ENCODE measurements around the gene RPL28.
"Not testable (repeated sequence)": the region's sequence is repeated elsewhere in the genome, so short reads cannot be mapped to it uniquely, and the experiment has no call there.

The RPL28 gene

DNA sequence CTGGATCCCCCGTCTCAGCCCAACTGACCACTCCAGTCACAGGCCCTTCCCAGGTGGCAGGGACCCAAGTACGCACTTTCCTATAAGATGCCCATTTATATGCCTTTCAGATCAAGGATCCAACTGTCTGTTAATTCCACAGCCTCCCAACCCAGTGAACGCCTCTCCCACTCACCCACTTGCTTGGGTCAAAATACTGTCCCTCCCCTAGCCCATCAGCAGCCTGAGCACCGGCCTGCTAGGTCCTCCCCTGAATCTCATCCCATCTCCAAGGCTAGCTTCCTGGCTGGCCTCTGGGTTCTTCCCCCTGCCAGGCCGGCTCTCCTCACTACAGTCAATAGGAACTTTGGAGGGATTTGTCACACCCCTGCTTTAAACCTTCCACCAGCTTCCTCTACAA is 19.9 kb downstream of the RPL28 start:
- Histone ChIP-seq H3K9ac (ENCODE audit: low read depth, low read length) (no peak overlapping the region), H3K4me1 (ENCODE audit: control insufficient read depth, insufficient read depth, low read length) (peaks cover 12% of the 10 kb centered on the region), H3K27me3 (ENCODE audit: control insufficient read depth, insufficient read depth, low read length) (no peaks in the 10 kb centered on the region), H3K4me3 (ENCODE audit: low read depth, low read length) (peak overlapping the region; percentile 89), H3K9me3 (ENCODE audit: control insufficient read depth, insufficient read depth, low read length) (no peaks in the 10 kb centered on the region), H3K27ac (ENCODE audit: low read depth, low read length) (no peak overlapping the region), H3K36me3 (ENCODE audit: control insufficient read depth, insufficient read depth, low read length) (peaks cover 55% of the 10 kb centered on the region)

DNA sequence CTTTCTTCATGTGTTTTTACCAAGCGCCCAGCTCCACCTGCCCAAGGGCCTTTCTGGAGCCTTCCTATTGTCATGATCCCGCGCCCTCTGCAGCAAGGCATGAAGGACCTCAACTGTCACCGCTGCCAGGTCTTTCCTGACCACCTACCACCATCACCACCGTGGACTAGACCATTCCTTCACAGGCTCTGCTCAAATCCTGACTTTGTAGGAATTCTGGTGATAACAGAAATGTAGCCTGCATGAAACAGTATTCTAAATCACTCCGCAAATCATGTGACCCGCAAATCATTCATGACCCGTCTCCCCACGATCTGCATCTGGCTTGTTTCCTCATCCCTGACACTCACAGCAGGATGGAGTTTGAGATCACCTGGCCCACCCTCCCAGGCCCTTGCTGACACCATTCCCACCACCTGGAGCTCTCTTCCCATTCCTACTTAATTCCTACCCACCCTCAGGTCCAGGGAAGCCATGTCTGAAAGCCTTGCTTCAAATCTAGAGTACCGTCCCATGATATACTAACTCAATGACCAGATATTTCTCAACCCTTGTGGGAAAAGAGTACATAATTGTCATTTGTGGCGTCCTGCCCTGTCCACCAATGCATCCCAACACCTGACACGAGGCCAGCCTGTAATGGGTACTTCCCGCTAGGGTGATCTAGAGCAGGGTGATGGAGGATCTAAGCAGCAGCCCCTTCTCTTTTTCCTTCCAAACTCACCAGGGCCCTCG is 20.5 kb downstream of the RPL28 start:
- peaks cover 12% of the 10 kb centered on the region for H3K4me1 ChIP-seq (ENCODE audit: control insufficient read depth, insufficient read depth, low read length)
- H3K27ac ChIP-seq (ENCODE audit: low read depth, low read length) = no peak overlapping the region
- peaks cover 49% of the 10 kb centered on the region for H3K36me3 ChIP-seq (ENCODE audit: control insufficient read depth, insufficient read depth, low read length)
- no peaks in the 10 kb centered on the region for H3K27me3 ChIP-seq (ENCODE audit: control insufficient read depth, insufficient read depth, low read length)
- H3K9ac ChIP-seq (ENCODE audit: low read depth, low read length) = no peak overlapping the region
- H3K4me3 ChIP-seq (ENCODE audit: low read depth, low read length) = peak overlapping the region; percentile 89
- no peaks in the 10 kb centered on the region for H3K9me3 ChIP-seq (ENCODE audit: control insufficient read depth, insufficient read depth, low read length)

DNA sequence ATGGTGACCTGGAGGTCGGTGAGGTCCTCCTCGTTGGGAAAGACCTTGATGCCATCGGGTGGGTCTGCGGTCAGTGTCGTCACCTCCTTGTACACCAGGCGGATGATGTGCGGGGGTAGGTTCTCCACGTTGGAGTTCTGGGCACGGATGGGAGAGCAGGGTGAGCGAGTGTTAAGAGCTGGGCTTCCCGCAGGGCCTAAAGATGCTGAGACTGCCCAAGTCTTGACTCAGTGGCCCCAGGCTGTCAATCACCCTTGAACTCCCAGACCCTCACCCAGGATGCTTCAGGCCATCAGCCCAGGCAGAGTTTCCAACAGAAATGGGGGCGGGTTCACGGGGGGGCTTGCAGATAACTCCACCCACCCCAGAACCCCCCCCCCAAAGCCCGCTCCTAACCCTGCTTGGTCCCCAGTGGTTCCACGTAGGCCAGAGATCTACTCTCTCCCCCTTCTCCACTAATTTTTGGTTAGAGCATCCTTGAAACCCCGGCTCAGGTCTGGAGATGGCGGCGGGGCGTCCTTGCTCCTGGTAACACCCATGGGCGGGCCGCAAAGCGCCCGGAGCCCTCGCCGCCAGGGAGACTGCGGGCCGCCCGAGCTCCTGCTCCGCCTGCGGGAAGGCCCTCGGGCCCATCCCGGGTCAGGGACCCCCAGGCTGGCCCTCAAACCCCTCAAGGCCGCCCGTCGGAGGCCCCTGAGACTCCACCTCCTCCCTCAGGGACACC is 21.3 kb downstream of the RPL28 start:
- Histone ChIP-seq H3K9me3 (ENCODE audit: control insufficient read depth, insufficient read depth, low read length) (no peaks in the 10 kb centered on the region), H3K4me1 (ENCODE audit: control insufficient read depth, insufficient read depth, low read length) (peaks cover 12% of the 10 kb centered on the region), H3K27ac (ENCODE audit: low read depth, low read length) (peak overlapping the region; percentile 98), H3K27me3 (ENCODE audit: control insufficient read depth, insufficient read depth, low read length) (no peaks in the 10 kb centered on the region), H3K4me3 (ENCODE audit: low read depth, low read length) (peak overlapping the region; percentile 89), H3K9ac (ENCODE audit: low read depth, low read length) (peak overlapping the region; percentile 84), H3K36me3 (ENCODE audit: control insufficient read depth, insufficient read depth, low read length) (peaks cover 44% of the 10 kb centered on the region)

DNA sequence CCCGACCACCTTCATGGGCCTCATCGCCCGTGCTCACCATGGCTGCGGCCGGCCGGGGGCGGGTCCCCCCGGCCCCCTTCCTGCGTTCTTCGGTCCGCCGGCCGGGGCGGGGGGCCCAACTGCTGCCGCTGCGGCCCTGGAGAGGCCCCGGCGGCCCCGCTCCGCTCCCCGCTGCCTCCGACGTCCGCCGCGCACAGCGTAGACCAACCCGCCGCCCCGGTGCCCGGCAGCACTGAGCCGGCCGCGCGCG is 21.7 kb downstream of the RPL28 start, which contains the start of gene UBE2S:
Gene UBE2S, minus strand, starts transcription at position 239 of the 250 bp plus-strand sequence. Its CDS starts 199 bp downstream, at position 40.
- peak within 1 kb of the TSS; percentile 89 for H3K4me3 ChIP-seq (ENCODE audit: low read depth, low read length)
- not testable (repeated sequence) for H3K9me3 ChIP-seq (ENCODE audit: control insufficient read depth, insufficient read depth, low read length); H3K27me3 ChIP-seq (ENCODE audit: control insufficient read depth, insufficient read depth, low read length)
- H3K9ac ChIP-seq (ENCODE audit: low read depth, low read length) = peak within 1 kb of the TSS; percentile 84
- H3K36me3 ChIP-seq (ENCODE audit: control insufficient read depth, insufficient read depth, low read length) = peaks cover 39% of the 10 kb centered on the region
- H3K27ac ChIP-seq (ENCODE audit: low read depth, low read length) = peak within 1 kb of the TSS; percentile 98
- H3K4me1 ChIP-seq (ENCODE audit: control insufficient read depth, insufficient read depth, low read length) = peaks cover 12% of the 10 kb centered on the region

DNA sequence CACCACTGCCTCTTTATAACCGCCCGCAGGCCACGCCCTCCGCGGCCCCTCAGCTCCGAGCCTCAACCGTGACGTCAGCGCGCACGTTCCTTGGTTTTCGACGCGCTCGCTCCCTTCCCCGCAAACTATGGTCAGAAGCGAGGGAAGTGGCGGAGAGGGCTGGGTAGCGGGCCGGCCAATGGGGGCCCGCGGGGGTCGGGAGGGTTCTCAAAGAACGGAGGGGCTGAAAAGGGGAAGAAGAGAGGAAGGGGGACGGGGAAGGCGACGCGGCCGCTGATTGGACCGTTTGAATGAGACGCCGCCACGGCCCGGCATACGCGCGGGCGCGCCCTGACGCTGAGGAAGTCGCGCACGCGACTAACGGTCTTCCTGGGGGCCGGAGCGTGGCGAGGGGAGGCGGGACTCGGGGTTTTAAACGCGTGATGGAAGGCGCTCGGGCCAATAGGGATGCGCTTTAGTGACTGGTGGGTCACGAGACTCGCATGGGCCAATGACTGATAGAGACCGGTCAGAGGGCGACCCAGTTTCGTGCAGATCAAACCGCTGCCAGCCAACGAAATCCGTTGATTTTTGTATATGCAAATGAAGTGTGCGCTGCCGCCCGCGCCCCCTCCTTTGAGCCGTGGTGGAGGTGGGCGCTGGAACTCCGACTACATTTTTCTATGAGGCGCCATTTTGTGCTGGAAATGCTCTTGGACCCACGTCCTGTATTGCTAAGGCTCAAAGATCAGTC is 22.2 kb downstream of the RPL28 start:
- H3K27ac ChIP-seq (ENCODE audit: low read depth, low read length) = peak overlapping the region; percentile 98
- peak overlapping the region; percentile 84 for H3K9ac ChIP-seq (ENCODE audit: low read depth, low read length)
- peak overlapping the region; percentile 89 for H3K4me3 ChIP-seq (ENCODE audit: low read depth, low read length)

DNA sequence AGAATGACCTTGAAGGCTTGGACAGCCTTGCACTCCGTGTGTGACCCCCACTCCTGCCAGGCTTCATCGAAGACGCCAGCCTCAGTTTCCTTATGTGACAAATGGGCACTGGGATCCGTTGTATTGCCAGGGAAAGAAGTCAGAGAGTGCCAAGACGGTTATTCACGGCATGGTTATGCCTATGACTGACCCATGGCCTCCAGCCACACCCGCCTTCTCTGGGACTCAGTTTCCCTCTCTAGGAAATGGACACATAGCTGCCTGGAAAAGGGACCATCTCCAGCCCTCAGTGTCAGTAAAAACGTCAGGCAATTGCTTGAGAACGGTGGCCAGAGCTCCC is 22.8 kb downstream of the RPL28 start:
- peaks cover 12% of the 10 kb centered on the region for H3K4me1 ChIP-seq (ENCODE audit: control insufficient read depth, insufficient read depth, low read length)
- peak overlapping the region; percentile 98 for H3K27ac ChIP-seq (ENCODE audit: low read depth, low read length)
- H3K36me3 ChIP-seq (ENCODE audit: control insufficient read depth, insufficient read depth, low read length) = peaks cover 29% of the 10 kb centered on the region
- H3K27me3 ChIP-seq (ENCODE audit: control insufficient read depth, insufficient read depth, low read length) = no peaks in the 10 kb centered on the region
- no peaks in the 10 kb centered on the region for H3K9me3 ChIP-seq (ENCODE audit: control insufficient read depth, insufficient read depth, low read length)
- H3K4me3 ChIP-seq (ENCODE audit: low read depth, low read length) = peak overlapping the region; percentile 42
- peak overlapping the region; percentile 71 for H3K9ac ChIP-seq (ENCODE audit: low read depth, low read length)

More for the DNA sequence above, 22.2 kb downstream of the RPL28 start:
- H3K36me3 ChIP-seq (ENCODE audit: control insufficient read depth, insufficient read depth, low read length) = peaks cover 35% of the 10 kb centered on the region
- peaks cover 12% of the 10 kb centered on the region for H3K4me1 ChIP-seq (ENCODE audit: control insufficient read depth, insufficient read depth, low read length)
- no peaks in the 10 kb centered on the region for H3K9me3 ChIP-seq (ENCODE audit: control insufficient read depth, insufficient read depth, low read length)
- H3K27me3 ChIP-seq (ENCODE audit: control insufficient read depth, insufficient read depth, low read length) = no peaks in the 10 kb centered on the region

DNA sequence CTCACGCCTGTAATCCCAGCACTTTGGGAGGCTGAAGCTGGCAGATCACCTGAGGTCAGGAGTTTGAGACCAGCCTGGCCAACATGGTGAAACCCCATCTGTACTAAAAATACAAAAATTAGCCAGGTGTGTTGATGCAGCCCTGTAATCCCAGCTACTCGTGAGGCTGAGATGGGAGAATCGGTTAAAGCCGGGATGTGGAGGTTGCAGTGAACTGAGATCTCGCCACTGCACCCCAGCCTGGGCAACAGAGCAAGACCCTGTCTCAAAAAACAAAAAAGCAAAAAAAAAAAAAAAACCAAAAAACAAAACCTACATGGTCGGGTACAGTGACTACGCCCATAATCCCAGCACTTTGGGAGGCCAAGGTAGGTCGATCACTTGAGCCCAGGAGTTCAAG is 23.4 kb downstream of the RPL28 start:
- H3K27ac ChIP-seq (ENCODE audit: low read depth, low read length); H3K4me3 ChIP-seq (ENCODE audit: low read depth, low read length); H3K9me3 ChIP-seq (ENCODE audit: control insufficient read depth, insufficient read depth, low read length); H3K27me3 ChIP-seq (ENCODE audit: control insufficient read depth, insufficient read depth, low read length); H3K9ac ChIP-seq (ENCODE audit: low read depth, low read length): not testable (repeated sequence)
- peaks cover 24% of the 10 kb centered on the region for H3K36me3 ChIP-seq (ENCODE audit: control insufficient read depth, insufficient read depth, low read length)
- peaks cover 12% of the 10 kb centered on the region for H3K4me1 ChIP-seq (ENCODE audit: control insufficient read depth, insufficient read depth, low read length)

DNA sequence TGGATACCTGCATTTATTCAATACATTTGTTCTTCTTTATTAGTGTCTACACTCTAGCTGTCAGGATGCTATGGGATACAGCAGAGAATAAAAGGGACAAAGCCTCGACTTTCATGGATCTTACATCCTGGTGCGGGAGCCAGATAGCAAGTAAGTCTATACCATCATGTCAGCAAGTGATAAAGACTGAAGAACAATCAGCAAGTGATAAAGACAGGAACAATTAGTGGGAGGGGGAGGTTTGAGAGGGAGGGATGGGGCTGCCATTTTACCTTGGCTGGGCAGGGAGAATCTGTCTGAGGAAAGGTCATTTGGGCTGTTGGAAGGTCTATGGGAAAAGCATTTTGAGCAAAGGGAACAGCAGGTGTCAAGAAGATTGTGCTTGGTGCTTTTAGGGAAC is 24.4 kb downstream of the RPL28 start:
- no peak overlapping the region for H3K9ac ChIP-seq (ENCODE audit: low read depth, low read length)
- H3K36me3 ChIP-seq (ENCODE audit: control insufficient read depth, insufficient read depth, low read length) = peaks cover 17% of the 10 kb centered on the region
- H3K9me3 ChIP-seq (ENCODE audit: control insufficient read depth, insufficient read depth, low read length) = no peaks in the 10 kb centered on the region
- no peaks in the 10 kb centered on the region for H3K27me3 ChIP-seq (ENCODE audit: control insufficient read depth, insufficient read depth, low read length)
- H3K4me1 ChIP-seq (ENCODE audit: control insufficient read depth, insufficient read depth, low read length) = peaks cover 12% of the 10 kb centered on the region
- H3K27ac ChIP-seq (ENCODE audit: low read depth, low read length) = no peak overlapping the region
- no peak overlapping the region for H3K4me3 ChIP-seq (ENCODE audit: low read depth, low read length)

DNA sequence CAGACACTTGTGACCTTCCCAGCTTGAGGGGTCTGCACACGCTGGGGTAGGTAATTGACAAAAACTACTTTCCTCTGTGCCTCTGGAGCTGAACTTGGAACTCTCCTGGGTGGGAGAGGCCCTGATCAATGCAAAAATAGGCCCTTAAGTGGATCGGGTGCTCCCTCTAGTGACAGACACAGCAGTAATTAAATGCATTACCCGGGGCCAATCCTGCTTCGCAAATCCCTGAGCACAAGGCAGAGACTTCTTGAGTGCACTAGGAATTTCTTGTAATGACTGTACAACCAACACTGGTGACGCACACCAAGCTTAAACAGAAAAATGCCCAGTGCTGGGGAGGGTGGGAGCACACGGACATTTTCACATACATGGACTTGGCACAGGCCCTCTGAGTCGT is 32.5 kb downstream of the RPL28 start:
- Histone ChIP-seq H3K9me3 (ENCODE audit: control insufficient read depth, insufficient read depth, low read length) (no peaks in the 10 kb centered on the region), H3K9ac (ENCODE audit: low read depth, low read length) (no peak overlapping the region), H3K4me1 (ENCODE audit: control insufficient read depth, insufficient read depth, low read length) (no peaks in the 10 kb centered on the region), H3K27me3 (ENCODE audit: control insufficient read depth, insufficient read depth, low read length) (0 out of 2 replicates have a peak, but pooled peaks cover 3% of the 10 kb centered on the region), H3K36me3 (ENCODE audit: control insufficient read depth, insufficient read depth, low read length) (no peaks in the 10 kb centered on the region), H3K27ac (ENCODE audit: low read depth, low read length) (no peak overlapping the region), H3K4me3 (ENCODE audit: low read depth, low read length) (no peak overlapping the region)

DNA sequence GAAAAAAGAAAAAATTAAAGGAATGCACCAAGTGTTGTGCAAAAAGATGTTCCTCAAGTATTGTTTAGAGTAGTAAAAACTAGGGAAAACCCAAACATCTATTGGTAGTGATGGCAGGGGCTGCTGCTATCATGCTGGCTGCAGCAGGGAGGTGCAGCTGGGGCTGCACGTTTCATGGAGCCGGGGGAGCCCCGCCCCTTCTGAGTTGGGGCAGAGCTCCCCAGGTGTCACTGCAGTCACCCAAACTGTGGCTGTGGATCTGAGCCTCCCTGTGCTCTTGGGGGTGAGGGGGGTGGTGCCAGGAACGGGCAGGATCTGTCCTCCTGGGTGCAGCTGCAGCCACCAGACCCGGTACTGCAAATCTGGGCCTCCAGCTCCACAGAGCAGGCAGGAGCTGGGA is 33.4 kb downstream of the RPL28 start:
- Histone ChIP-seq H3K4me1 (ENCODE audit: control insufficient read depth, insufficient read depth, low read length) (no peaks in the 10 kb centered on the region), H3K9me3 (ENCODE audit: control insufficient read depth, insufficient read depth, low read length) (no peaks in the 10 kb centered on the region), H3K36me3 (ENCODE audit: control insufficient read depth, insufficient read depth, low read length) (no peaks in the 10 kb centered on the region), H3K27me3 (ENCODE audit: control insufficient read depth, insufficient read depth, low read length) (0 out of 2 replicates have a peak, but pooled peaks cover 3% of the 10 kb centered on the region), H3K4me3 (ENCODE audit: low read depth, low read length) (no peak overlapping the region), H3K9ac (ENCODE audit: low read depth, low read length) (no peak overlapping the region), H3K27ac (ENCODE audit: low read depth, low read length) (no peak overlapping the region)
